ENCODE measurements around the gene F10. TPM values are rescaled to one million over a fixed set of nuclear protein-coding genes. Genes with fewer than 3 reads are reported as not detected.

Gene F10
- total RNA-seq, 4 donors from 2014 or later: 0.61 to 21.6 (median 4.5) TPM

DNA sequence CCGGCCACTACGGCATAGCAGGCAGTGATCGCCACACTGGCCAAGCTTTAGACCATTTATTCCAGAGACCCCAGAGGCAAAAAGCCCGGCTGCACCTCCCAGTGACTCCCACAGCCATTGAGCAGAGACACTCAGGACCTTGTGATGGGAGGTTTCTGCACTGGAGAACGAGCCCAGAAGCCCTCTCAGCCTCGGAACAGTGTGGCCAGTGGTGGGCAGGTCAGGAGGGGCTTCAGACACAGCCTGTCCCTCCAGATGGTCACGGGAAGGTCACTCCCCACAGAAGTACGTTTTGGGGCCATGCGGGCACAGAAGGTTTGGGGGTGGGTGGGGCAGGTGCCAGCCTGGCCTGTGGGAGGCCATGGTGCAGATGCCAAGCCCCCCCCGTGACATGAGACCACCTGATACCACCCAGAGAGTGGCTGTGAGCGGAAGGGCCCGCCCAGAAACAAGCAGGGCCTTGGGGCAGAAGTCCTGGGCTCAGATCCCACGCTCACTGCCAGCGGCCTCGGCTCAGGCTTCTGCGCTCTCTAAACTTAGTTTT lies 599 bp upstream of the F10 start:
- Histone ChIP-seq H3K27me3 (peaks cover 0 to 23% (median 0%) of the 10 kb centered on the region in 4 donors), H3K27ac (peak overlapping the region; percentile 47 to 86 (median 75)), H3K4me3 (peak overlapping the region in 1 of 4 donors; percentile 56), H3K9me3 (no peaks in the 10 kb centered on the region), H3K36me3 (no peaks in the 10 kb centered on the region), H3K4me1 (peaks cover 0 to 21% (median 5%) of the 10 kb centered on the region in 3 donors)
- TF ChIP-seq POLR2A (IDR thresholded peaks at IDR 0.05): no peak
- TF ChIP-seq, protein P1, sequence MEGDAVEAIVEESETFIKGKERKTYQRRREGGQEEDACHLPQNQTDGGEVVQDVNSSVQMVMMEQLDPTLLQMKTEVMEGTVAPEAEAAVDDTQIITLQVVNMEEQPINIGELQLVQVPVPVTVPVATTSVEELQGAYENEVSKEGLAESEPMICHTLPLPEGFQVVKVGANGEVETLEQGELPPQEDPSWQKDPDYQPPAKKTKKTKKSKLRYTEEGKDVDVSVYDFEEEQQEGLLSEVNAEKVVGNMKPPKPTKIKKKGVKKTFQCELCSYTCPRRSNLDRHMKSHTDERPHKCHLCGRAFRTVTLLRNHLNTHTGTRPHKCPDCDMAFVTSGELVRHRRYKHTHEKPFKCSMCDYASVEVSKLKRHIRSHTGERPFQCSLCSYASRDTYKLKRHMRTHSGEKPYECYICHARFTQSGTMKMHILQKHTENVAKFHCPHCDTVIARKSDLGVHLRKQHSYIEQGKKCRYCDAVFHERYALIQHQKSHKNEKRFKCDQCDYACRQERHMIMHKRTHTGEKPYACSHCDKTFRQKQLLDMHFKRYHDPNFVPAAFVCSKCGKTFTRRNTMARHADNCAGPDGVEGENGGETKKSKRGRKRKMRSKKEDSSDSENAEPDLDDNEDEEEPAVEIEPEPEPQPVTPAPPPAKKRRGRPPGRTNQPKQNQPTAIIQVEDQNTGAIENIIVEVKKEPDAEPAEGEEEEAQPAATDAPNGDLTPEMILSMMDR (IDR thresholded peaks at IDR 0.05): no peak
- intact Hi-C loops (cut with DNase I): no loop called here
- no peak for DNase-seq
- WGBS, 2 donors: 30 to 63% methylated on average over 6 to 11 of the region's 16 CpGs

DNA sequence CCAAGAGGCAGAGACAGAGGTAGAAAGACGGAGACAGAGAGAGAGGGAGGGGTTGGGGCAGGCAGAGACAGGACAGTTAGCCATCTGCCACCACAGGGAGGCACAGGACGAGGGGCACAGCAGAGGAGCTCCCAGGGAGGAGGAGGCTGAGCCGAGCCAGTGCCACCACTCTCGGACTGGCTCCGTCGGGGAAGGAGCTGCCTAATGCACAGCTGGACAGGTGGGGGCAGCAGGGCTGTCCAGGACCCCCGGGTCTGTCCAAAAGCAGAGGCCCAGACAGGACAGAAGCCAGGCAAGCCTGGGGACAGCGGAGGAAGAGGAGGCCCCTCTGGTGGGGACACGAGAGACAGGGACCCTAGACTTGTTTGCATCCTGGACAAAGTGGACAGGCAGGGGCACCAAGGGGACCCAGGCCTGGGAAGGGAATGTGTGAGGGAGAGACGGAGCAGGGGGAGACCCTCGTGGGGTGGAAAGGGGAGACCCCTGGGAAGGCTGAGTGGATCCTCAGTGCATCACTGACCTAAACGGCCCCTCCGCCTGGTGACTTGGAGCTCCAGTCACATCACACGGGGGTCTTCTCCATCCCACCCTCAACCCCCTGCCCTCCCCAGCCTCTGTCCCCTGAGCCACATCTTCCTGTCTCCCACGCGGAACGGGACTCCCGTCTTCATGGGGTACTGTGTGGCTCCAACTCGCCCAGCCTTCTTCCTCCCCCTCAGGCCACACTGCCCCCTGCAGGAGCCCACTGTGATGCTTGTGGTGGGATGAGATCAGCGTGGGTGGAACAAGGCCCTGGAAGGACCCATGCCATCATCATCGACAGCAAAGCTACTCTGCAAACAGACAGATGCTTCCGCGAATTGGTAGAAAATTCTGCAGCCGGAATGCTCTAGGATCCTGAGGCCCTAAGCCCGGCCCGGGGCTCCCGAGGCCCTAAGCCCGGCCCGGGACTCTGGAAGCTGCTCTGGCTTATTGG lies 915 bp downstream of the F10 start:
- Histone ChIP-seq H3K4me1 (peaks cover 0 to 21% (median 5%) of the 10 kb centered on the region in 3 donors), H3K36me3 (no peaks in the 10 kb centered on the region), H3K9me3 (no peaks in the 10 kb centered on the region), H3K27me3 (peaks cover 0 to 32% (median 0%) of the 10 kb centered on the region in 4 donors), H3K4me3 (peak overlapping the region in 3 of 4 donors; percentile 20 to 56 (median 37)), H3K27ac (peak overlapping the region; percentile 18 to 86 (median 75))
- DNase-seq: no peak
- intact Hi-C loops (cut with DNase I): no loop called here
- TF ChIP-seq, protein P1 (IDR thresholded peaks at IDR 0.05): no peak
- TF ChIP-seq POLR2A (IDR thresholded peaks at IDR 0.05): no peak
- 60 to 73% methylated on average over 12 to 25 of the region's 29 CpGs for WGBS, 2 donors

DNA sequence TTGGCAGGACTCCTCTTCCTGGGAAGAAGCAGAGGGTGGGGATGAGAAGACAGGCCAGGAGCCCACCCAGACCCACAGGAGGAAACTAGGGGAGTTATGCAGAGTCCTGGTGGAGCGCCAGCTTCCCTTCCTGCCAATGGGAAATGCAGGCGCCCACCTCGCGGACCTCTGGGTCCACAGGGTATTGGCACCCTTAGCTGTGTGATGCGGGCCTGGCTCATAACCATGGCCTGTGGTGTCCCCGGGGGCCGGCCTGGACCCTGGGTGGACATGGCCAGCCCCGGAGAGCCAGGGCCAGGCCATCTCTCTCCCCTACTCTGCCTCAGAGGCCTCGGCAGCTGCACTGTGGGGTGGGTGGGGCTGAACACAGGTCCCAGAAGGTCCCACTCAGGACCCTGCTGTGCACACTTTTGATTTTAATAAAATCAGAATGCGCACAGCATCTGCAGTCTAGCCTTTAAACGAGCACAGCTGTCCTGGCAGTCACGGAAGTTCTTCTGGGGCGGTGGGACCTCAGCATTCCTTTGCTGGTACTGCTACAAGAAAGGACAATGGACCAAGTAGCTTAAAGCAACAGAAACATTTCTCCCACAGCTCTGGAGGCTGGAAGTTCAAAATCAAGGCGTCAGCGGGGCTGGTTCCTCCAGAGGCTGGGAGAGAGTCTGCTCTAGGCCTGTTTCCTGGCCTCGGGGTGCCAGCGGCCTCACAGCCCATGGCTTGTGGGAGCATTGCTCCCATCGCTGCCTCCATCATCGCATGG lies 1.8 kb downstream of the F10 start:
- intact Hi-C loops (cut with DNase I): no loop called here
- TF ChIP-seq, protein P1 (IDR thresholded peaks at IDR 0.05): no peak
- TF ChIP-seq POLR2A (IDR thresholded peaks at IDR 0.05): no peak
- 93 to 95% methylated on average over 6 of the region's 19 CpGs for WGBS, 2 donors
- peaks cover 0 to 22% (median 5%) of the 10 kb centered on the region in 3 donors for H3K4me1 ChIP-seq
- no peak overlapping the region for H3K4me3 ChIP-seq
- no peak for DNase-seq
- H3K27me3 ChIP-seq: peaks cover 0 to 37% (median 0%) of the 10 kb centered on the region in 4 donors
- H3K27ac ChIP-seq: no peak overlapping the region
- H3K9me3 ChIP-seq: no peaks in the 10 kb centered on the region
- H3K36me3 ChIP-seq: no peaks in the 10 kb centered on the region

DNA sequence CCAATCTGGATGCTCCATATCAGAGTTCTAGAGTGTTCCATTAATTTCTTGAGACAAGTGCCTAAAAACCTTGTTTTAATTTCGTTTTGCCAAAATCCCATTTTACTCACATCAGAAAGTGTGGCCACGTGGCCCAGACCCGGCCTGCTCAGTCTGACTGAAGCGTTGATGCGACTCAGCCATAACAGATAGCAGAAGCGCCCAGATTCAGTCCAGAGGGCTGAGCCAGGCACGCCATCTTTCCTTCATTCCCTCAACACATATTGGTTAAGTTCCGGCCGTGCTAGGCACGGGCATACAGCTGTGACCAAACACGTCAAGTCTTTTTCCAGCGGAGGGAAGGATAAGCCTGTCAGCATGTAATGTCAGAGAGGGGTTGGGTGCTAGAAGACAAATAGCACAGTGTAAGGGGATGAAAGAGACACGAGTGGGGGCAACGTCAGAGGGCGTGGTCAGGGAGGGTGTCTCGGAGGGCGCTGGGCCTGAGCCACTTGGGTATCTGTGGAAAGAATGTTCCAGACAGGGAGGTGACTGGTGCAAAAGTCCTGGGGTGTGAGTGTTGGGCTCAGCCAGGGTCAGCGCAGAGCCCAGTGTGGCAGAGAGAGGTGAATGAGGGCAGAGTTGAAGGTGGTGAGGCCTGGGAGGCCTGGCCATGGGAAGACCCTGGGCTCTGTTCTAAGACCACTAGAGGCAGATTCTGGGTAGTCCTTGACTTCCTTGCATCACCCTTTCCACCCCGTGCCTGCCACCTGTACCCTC lies 3.1 kb downstream of the F10 start:
- no peak for DNase-seq
- H3K4me1 ChIP-seq: peaks cover 0 to 30% (median 5%) of the 10 kb centered on the region in 3 donors
- intact Hi-C loops (cut with DNase I): no loop called here
- WGBS, 2 donors: 78 to 86% methylated on average over 15 to 18 of the region's 19 CpGs
- TF ChIP-seq POLR2A (IDR thresholded peaks at IDR 0.05): no peak
- TF ChIP-seq, protein P1 (IDR thresholded peaks at IDR 0.05): no peak
- H3K36me3 ChIP-seq: peaks cover 0 to 5% (median 0%) of the 10 kb centered on the region in 3 donors
- H3K27me3 ChIP-seq: peaks cover 0 to 49% (median 0%) of the 10 kb centered on the region in 4 donors
- H3K27ac ChIP-seq: no peak overlapping the region
- no peak overlapping the region for H3K4me3 ChIP-seq
- no peaks in the 10 kb centered on the region for H3K9me3 ChIP-seq
